Inflammatory macrophage treated with lipopolysaccharide for 1 hour (primary cell): ENCODE data around the gene DDHD1.
A peak's percentile ranks its signal among the peaks of the same experiment; 100 is the strongest.
"Not testable (repeated sequence)": the region's sequence is repeated elsewhere in the genome, so short reads cannot be mapped to it uniquely, and the experiment has no call there.

Experiments used
- DNase-seq, 2 donors: peaks; one replicate each; pipeline ENCODE4 v3.0.0-alpha.2; 2020 to 2022

DDHD1 gene

DNA sequence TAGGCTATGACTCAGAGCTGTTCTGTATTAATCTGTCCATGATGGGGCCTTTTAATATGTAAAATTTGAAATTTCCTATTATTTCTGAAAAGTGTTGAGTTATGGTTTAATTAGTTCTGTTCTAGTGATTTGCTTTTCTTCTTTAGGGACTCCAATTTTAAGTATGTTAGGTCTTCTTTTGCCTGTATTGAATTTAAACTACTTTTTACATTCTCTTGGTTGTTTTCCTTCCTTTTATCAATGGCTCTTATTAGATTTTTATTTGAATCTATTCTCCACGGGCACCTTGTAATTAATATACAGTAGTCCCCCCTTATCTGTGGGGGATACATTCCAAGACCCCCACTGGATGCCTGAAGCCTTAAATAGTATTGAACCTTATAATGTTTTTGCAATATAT, 46.4 kb downstream of the DDHD1 start:
- no peak for DNase-seq

GRCh38 chr14:53103636-53104340, 49.3 kb downstream of the DDHD1 start:
- peak; percentile 25 to 38 for DNase-seq

DNA sequence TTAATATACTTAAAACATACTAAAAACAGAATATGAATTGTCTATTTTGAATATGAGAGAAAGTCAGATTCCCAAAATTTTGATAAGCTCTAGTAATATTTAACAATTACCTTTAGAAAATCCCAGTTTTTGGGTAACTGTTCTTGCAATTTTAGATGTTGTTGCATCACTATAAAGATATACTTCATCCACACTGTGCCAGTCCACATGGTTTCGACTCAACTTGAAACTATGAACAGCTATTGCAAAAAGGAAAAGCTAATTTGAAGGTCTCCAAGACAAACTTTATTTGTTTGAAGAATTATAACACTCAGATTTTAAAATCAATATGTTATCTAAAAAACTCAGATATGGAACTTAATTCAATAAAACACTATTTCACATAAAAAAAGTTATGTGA, 59.9 kb downstream of the DDHD1 start:
- no peak for DNase-seq

DNA sequence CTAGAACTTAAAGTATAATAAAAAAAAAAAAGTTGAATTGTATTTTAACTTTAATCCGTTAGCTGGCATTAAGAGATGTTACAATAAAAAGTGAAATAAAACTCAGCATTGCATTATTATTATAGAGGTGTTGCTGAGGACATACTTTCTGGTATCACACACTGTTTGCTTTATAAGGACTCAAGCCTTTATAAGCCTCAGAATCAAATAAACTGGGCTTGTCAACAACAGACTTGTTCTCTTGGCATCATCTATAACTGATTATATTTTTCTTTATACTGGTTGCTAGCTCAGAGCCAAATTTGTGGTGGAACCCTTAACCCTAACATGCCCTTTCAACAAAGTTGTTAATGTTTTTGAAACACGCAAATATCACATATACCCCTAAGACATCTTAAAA, 62.3 kb downstream of the DDHD1 start:
- DNase-seq: no peak

DNA sequence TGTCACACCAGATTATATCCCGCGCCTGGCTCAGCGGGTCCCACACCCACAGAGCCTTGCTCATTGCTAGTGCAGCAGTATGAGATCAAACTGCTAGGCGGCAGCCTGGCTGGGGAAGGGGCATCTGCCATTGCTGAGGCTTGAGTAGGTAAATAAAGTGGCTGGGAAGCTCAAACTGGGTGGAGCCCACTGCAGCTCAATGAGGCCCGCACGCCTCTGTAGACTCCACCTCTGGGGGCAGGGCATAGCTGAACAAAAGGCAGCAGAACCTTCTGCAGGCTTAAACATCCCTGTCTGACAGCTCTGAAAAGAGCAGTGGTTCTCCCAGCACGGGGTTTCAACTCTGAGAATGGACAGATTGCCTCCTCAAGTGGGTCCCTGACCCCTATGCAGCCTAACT, 68.2 kb downstream of the DDHD1 start:
- not testable (repeated sequence) for DNase-seq

GRCh38 chr14:53064475-53064874, 88.6 kb downstream of the DDHD1 start:
- no peak for DNase-seq

DNA sequence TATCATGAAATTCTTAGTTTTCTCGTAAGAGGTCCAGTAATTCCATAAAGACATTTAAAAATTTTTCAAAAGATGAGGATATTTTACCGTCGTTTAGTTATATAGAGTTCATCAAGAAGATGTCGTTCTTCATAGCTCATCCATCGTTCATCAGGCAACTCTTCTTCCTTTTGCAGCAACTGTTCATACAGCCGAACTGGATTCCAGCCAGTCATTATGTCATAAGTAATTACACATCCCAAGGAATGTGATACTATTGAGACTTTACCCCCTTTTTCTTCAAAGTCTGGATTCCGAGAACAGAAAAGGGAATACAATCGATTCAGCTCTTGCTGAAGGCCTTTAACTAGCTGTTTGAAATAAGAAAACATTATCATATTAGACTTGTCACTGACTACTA, 90.3 kb downstream of the DDHD1 start:
- no peak for DNase-seq

- no peak for DNase-seq
Observed at GRCh38 chr14:53060046-53060445, 93.1 kb downstream of the DDHD1 start.

- DNase-seq: peak; percentile 8 to 69
Observed at GRCh38 chr14:53055003-53055402, 98.1 kb downstream of the DDHD1 start.

DNA sequence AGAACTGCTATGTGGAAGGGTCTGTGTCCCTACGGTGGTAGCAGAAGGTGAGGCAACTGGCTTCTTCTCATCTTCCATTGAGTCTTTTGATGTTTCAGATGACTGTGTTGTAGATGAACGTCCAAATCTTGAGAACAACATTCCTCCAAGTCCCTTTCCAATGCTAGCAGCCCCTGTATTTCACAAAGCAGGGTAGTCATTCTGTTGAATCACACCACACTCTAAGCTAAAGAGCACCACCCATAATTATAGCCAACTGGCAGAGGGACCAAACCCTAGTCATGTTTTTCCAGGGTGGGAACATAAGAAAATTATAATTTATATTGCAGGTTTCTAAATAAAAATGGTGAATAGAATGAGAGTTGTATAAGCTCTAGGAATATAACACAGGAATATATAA, 98.7 kb downstream of the DDHD1 start:
- no peak for DNase-seq

GRCh38 chr14:53048631-53049030, 104.5 kb downstream of the DDHD1 start:
- no peak for DNase-seq

- DNase-seq: no peak
Observed at GRCh38 chr14:53047307-53048069, 105.6 kb downstream of the DDHD1 start.

- DNase-seq: no peak
Observed at GRCh38 chr14:53044486-53044885, 108.6 kb downstream of the DDHD1 start.

- no peak for DNase-seq
Observed at GRCh38 chr14:53043027-53043581, 110.0 kb downstream of the DDHD1 start.

DNA sequence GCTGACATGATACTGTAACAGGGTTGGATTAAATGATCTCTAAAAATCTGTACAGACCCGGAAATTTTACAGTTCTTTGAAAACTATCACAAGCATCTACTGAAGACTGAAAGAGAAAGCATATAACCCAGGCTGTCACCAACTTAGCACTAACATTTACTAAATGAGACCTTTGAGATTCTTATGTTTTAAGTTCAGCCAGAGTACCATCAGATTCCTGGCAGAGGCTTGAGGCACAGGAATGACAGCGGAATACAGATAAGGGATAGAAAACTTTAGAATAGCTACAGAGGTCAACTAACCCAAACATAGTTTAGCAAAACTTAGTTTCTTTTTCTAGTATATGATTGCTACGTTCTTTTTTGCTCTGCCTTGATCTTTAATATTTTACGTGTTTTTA, 110.6 kb downstream of the DDHD1 start:
- DNase-seq: no peak

DNA sequence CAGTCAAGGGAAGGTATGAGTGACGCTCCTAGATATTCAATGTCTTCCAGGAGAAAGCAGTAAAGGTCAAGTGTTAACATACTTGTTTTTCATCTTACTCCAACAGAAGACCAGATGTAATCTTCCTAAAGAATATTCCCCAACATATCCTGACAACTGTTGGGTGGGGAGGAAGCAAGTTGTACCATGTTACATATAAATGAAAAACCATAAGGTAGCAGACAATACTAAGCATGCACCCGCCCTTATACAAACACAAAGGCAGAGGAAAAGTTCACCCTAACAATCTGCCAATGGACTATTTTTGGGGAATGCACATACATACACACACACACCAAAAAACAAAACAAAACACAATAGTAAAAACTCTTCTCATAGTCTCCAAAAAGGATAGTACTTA, 112.1 kb downstream of the DDHD1 start:
- DNase-seq: no peak

GRCh38 chr14:53038629-53039028, 114.5 kb downstream of the DDHD1 start:
- DNase-seq: no peak

- no peak for DNase-seq
Observed at GRCh38 chr14:53037016-53037415, 116.1 kb downstream of the DDHD1 start.

GRCh38 chr14:53035336-53036210, 117.5 kb downstream of the DDHD1 start:
- DNase-seq: no peak

- no peak for DNase-seq
Observed at GRCh38 chr14:53034688-53035230, 118.4 kb downstream of the DDHD1 start.

DNA sequence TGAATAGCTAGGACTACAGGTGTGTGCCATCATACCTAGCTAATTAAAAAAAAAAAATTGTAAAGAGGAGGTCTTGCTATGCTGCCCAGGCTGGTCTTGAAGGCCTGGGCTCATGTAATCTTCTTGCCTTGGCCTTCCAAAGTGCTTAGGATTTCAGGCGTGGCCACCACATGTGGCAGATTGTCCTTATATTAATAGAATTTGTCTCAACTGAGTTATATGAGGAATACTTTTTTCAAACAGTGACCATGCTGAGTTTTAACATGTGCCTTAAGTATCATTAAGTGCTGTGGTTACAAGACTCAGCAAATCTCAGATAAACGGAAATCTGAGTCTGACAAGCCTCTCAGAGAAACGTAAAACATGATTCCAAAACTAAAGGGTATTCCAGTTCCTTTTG, 119.1 kb downstream of the DDHD1 start:
- DNase-seq: no peak

- no peak for DNase-seq
Observed at GRCh38 chr14:53032838-53033390, 120.2 kb downstream of the DDHD1 start.
